Bronchial epithelial cell (primary cell): Measurements from ENCODE around the gene CDH1. TPM values are rescaled to one million over a fixed set of nuclear protein-coding genes. Genes with fewer than 3 reads are reported as not detected.

Experiments used
- DNase-seq: peaks from one replicate; pipeline ENCODE4 v3.0.0-alpha.2; 2010; ENCODE audit warnings: low read depth
- FAIRE-seq: peaks from 2 replicates; lab custom pipeline; 2011; peaks lifted over from hg19 to GRCh38; lab: Jason Lieb, UNC
- H3K27me3 ChIP-seq: 2 replicates; pipeline ENCODE4 v1.5.1; 2011; ENCODE audit warnings: low read length; ENCODE audit not compliant: control insufficient read depth, insufficient read depth
- H3K36me3 ChIP-seq: 2 replicates; pipeline ENCODE4 v1.5.1; 2011; ENCODE audit warnings: low read length; ENCODE audit not compliant: control insufficient read depth, insufficient read depth
- H3K4me3 ChIP-seq: 2 replicates; pipeline ENCODE4 v1.5.1; 2011; ENCODE audit warnings: mild to moderate bottlenecking, low read depth, low read length, control low read depth
- total RNA-seq: library from RNA; depleted of rRNA; stranded (reverse); fragments of >200 nt; gene quantifications from 2 replicates; pipeline ENCODE4 v1.2.1, GENCODE V29; 2014
- TF ChIP-seq, protein P1 (sequence below): IDR thresholded peaks from 2 replicates; pipeline ENCODE4 v1.5.1; 2011; ENCODE audit warnings: mild to moderate bottlenecking, moderate library complexity, low read length, control low read depth, inconsistent platforms; ENCODE audit not compliant: insufficient read depth, severe bottlenecking

The CDH1 gene
- total RNA-seq, 1 donor from 2014 or later, result 250 TPM

DNA sequence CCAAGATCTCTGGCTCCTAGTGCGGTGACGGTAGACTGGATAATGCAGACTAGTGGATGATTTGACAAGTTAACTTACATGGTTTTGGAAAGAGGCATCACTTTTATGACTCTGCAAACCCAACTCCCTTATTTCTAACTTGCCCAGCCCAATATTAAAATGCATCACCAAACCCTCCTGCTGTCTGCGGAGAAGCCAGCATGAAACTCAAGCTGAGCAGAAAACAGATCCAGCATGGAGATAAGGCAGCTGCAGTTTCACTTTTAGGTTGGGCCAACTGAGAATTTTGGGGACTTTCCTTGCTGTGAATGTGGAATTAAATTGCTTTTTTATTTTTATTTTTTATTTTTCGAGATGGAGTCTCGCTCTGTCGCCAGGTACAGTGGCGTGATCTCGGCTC lies 27.8 kb downstream of the CDH1 start:
- Histone ChIP-seq H3K27me3 (no peaks in the 10 kb centered on the region), H3K36me3 (peaks cover 22% of the 10 kb centered on the region), H3K4me3 (no peak overlapping the region)
- TF ChIP-seq, protein P1, sequence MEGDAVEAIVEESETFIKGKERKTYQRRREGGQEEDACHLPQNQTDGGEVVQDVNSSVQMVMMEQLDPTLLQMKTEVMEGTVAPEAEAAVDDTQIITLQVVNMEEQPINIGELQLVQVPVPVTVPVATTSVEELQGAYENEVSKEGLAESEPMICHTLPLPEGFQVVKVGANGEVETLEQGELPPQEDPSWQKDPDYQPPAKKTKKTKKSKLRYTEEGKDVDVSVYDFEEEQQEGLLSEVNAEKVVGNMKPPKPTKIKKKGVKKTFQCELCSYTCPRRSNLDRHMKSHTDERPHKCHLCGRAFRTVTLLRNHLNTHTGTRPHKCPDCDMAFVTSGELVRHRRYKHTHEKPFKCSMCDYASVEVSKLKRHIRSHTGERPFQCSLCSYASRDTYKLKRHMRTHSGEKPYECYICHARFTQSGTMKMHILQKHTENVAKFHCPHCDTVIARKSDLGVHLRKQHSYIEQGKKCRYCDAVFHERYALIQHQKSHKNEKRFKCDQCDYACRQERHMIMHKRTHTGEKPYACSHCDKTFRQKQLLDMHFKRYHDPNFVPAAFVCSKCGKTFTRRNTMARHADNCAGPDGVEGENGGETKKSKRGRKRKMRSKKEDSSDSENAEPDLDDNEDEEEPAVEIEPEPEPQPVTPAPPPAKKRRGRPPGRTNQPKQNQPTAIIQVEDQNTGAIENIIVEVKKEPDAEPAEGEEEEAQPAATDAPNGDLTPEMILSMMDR, result no peak
- DNase-seq (no peak), FAIRE-seq (no peak)

- no peak for FAIRE-seq
- no peak for DNase-seq
- no peak overlapping the region for H3K4me3 ChIP-seq
- H3K36me3 ChIP-seq, result peaks cover 22% of the 10 kb centered on the region
- TF ChIP-seq, protein P1, result no peak
- no peaks in the 10 kb centered on the region for H3K27me3 ChIP-seq
Observed at GRCh38 chr16:68767581-68767980, 30.5 kb downstream of the CDH1 start.

DNA sequence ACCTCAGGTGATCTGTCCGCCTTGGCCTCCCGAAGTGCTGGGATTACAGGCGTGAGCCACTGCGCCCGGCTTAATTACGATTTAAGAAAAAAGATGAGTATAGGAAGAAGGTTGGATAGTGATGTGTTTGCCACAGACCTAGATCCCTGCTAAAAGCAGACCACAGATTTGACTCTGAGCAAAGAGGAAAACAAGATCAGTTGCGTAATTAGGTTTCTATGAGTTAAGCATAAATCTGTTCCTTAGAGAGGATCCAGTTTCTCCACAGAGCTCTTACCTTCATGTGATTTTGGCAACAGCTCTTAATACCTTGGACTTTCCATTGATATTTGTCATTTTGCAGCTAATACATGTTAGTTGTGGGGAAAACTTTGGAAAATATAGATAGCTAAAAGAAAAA lies 31.1 kb downstream of the CDH1 start:
- DNase-seq (no peak), FAIRE-seq (no peak)
- H3K36me3 ChIP-seq, result peaks cover 23% of the 10 kb centered on the region
- no peak overlapping the region for H3K4me3 ChIP-seq
- no peaks in the 10 kb centered on the region for H3K27me3 ChIP-seq
- TF ChIP-seq, protein P1, result no peak

GRCh38 chr16:68768771-68769170 lies 31.7 kb downstream of the CDH1 start:
- no peak for FAIRE-seq
- TF ChIP-seq, protein P1, result no peak
- Histone ChIP-seq H3K36me3 (peaks cover 21% of the 10 kb centered on the region), H3K27me3 (no peaks in the 10 kb centered on the region), H3K4me3 (no peak overlapping the region)
- no peak for DNase-seq

GRCh38 chr16:68770671-68771070 lies 33.6 kb downstream of the CDH1 start:
- Histone ChIP-seq H3K4me3 (no peak overlapping the region), H3K27me3 (no peaks in the 10 kb centered on the region), H3K36me3 (peaks cover 19% of the 10 kb centered on the region)
- DNase-seq, result no peak
- TF ChIP-seq, protein P1, result no peak
- FAIRE-seq, result no peak

- FAIRE-seq (no peak), DNase-seq (no peak)
- TF ChIP-seq, protein P1, result no peak
- Histone ChIP-seq H3K4me3 (no peak overlapping the region), H3K36me3 (peaks cover 17% of the 10 kb centered on the region), H3K27me3 (no peaks in the 10 kb centered on the region)
Observed at GRCh38 chr16:68772030-68772681, 35.1 kb downstream of the CDH1 start.
